GM10266 (cell line): ENCODE data around the gene CHRNG.

ENCODE experiments used
- DNase-seq: peaks from one replicate; pipeline ENCODE4 v3.0.0; 2012; ENCODE audit errors: extremely low spot score
- CTCF ChIP-seq: IDR thresholded peaks from 2 replicates; pipeline ENCODE4 v1.5.1; 2012; ENCODE audit warnings: mild to moderate bottlenecking, low read depth; ENCODE audit not compliant: control insufficient read depth, insufficient read depth; ENCODE audit errors: missing control alignments

CHRNG gene

GRCh38 chr2:232523682-232524597 lies 15.6 kb upstream of the CHRNG start:
- TF ChIP-seq CTCF, result peak; percentile 26
- peak; percentile 67 for DNase-seq

GRCh38 chr2:232524771-232525170 lies 14.7 kb upstream of the CHRNG start:
- no peak for DNase-seq
- TF ChIP-seq CTCF, result no peak

- DNase-seq, result no peak
These were observed 14.3 kb upstream of the CHRNG start for GRCh38 chr2:232525199-232525598.

GRCh38 chr2:232525791-232526371 lies 13.6 kb upstream of the CHRNG start, which contains the start of gene CHRND:
Gene CHRND, plus strand, starts transcription at chr2:232526160. Its CDS starts 56 bp downstream, at chr2:232526216.
- DNase-seq, result no peak
- TF ChIP-seq CTCF, result no peak

More at GRCh38 chr2:232525199-232525598, 14.3 kb upstream of the CHRNG start:
- TF ChIP-seq CTCF, result no peak

- no peak for TF ChIP-seq CTCF
- no peak for DNase-seq
These were observed 13.0 kb upstream of the CHRNG start for GRCh38 chr2:232526372-232526941.

- DNase-seq, result no peak
- TF ChIP-seq CTCF, result no peak
These were observed 11.5 kb upstream of the CHRNG start for GRCh38 chr2:232527905-232528470.
